Activated CD4-positive, alpha-beta T cell treated with anti-CD3 and anti-CD28 coated beads, Interleukin-2, amount 10 ng/mL, durations not matched to agents 7 days and 5 days (primary cell): ENCODE data around the gene CCR6. TPM values are rescaled to one million over a fixed set of nuclear protein-coding genes. Genes with fewer than 3 reads are reported as not detected.

Experiments used
- CTCF ChIA-PET: fragments of 350-600 bp; sonication (Branson Sonifier 250); formaldehyde crosslinking; loops from one replicate; lab custom pipeline; 2021; ENCODE audit warnings: antibody characterized with exemption; lab: Charles Lee
- POLR2A ChIA-PET: fragments of 350-600 bp; sonication (Branson Sonifier 250); formaldehyde crosslinking; loops from one replicate; lab custom pipeline; 2021; ENCODE audit warnings: antibody characterized with exemption; lab: Charles Lee
- DNase-seq: peaks from one replicate; pipeline ENCODE4 v3.0.0-alpha.2; 2020
- H3K27ac Mint-ChIP-seq: one replicate; pipeline ENCODE4 v1.8.0; 2021; ENCODE audit warnings: mild to moderate bottlenecking, moderate library complexity, mixed read lengths
- H3K27me3 Mint-ChIP-seq: one replicate; pipeline ENCODE4 v1.8.0; 2021; ENCODE audit warnings: mixed read lengths
- H3K36me3 Mint-ChIP-seq: one replicate; pipeline ENCODE4 v1.8.0; 2021; ENCODE audit warnings: low read depth, mixed read lengths
- H3K4me1 Mint-ChIP-seq: one replicate; pipeline ENCODE4 v1.8.0; 2021; ENCODE audit warnings: mixed read lengths
- H3K4me3 Mint-ChIP-seq: one replicate; pipeline ENCODE4 v1.8.0; 2021; ENCODE audit warnings: mild to moderate bottlenecking, moderate library complexity, mixed read lengths
- H3K9me3 Mint-ChIP-seq: one replicate; pipeline ENCODE4 v1.8.0; 2021; ENCODE audit warnings: mixed read lengths
- total RNA-seq, 2 experiments: library from RNA; stranded (reverse); gene quantifications; one replicate each; pipeline ENCODE4 v1.2.3, GENCODE V29; 2021

Gene CCR6
- total RNA-seq, 2 experiments from 2014 or later = 6.7 to 7.4 TPM

DNA sequence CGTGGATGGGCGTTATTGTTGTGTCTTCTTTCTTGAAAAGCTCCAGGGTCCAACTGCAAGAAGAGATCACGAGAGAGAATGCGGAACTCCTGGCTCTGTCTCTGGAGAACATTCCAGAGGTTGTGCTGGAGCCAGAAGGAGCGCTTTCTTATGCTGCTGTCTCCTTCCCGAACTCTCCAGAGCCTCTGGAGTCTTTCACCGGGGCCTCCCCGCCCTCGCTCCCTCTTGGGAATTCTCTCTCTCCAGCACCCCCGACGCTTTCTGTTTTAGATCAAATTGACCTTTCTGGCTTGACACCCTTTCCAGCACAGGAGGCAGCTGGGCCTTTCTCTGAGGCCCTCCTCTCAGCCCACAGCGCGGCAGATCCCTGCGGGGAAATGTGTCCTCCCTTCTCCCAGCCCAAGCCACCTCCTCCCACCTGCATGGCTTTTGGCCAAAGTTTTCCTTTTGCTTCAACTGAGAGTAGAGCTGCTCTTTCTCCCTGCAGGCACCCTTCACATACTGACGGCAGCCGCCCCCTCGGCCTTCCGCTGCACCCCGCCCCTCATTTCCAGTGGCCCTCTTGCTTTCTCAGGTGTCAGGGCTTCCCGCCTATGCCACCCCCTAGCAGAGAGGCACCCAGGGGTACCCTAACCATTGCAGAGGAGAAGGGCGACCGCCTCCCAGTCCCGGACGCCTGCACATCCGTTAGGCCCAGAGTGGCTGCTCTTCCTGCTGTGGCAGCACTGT, 6.6 kb upstream of the CCR6 start:
- DNase-seq = no peak
- no peaks in the 10 kb centered on the region for H3K9me3 Mint-ChIP-seq
- H3K4me3 Mint-ChIP-seq = no peak overlapping the region
- POLR2A ChIA-PET = no interaction called here
- H3K27me3 Mint-ChIP-seq = no peaks in the 10 kb centered on the region
- H3K36me3 Mint-ChIP-seq = no peaks in the 10 kb centered on the region
- no peak overlapping the region for H3K27ac Mint-ChIP-seq
- CTCF ChIA-PET = no interaction called here
- peaks cover 23% of the 10 kb centered on the region for H3K4me1 Mint-ChIP-seq

DNA sequence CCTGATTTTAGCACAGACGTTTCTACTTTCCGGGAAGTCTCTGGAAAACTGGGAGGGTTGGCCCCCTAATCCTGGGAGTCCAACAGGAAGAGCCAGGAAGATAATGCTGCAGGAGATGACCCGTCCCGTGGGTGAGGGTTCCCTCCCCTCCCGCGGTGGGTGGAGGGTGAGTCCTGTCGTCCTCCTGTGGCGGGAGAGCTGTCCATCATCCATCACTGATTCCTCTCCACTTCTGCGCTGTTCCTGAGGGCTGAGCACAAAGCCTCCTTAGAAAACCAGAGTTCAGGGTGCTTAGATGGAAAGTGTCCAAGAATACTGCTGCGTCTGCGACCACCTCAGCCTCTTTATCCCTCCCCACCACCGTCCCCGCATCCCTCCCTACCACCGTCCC, 6.1 kb upstream of the CCR6 start:
- no peak for DNase-seq
- ChIA-PET POLR2A (no interaction called here), CTCF (no interaction called here)
- Mint-ChIP-seq H3K27ac (no peak overlapping the region), H3K9me3 (no peaks in the 10 kb centered on the region), H3K36me3 (no peaks in the 10 kb centered on the region), H3K4me1 (peaks cover 29% of the 10 kb centered on the region), H3K27me3 (no peaks in the 10 kb centered on the region), H3K4me3 (no peak overlapping the region)

DNA sequence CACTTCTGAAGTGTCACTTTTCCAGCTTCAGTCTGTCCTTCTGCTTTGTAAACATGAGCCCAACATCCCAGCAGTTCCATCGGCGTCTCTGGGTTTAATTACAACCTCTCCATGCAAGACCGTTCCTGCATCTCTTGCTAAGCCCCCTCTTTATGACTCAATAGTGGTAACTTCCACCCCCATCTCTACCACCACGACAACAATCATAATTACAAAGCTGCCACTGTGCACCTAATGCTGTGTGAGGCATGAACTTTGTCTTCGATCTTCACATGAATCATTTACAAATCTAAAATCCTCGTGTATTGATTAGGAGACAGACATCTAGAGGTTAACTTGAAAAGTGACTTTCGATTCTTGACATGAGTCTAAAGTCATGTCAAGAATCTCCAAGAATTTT, 4.9 kb upstream of the CCR6 start:
- no peaks in the 10 kb centered on the region for H3K9me3 Mint-ChIP-seq
- H3K4me1 Mint-ChIP-seq = peaks cover 32% of the 10 kb centered on the region
- ChIA-PET POLR2A (no interaction called here), CTCF (no interaction called here)
- no peaks in the 10 kb centered on the region for H3K36me3 Mint-ChIP-seq
- no peaks in the 10 kb centered on the region for H3K27me3 Mint-ChIP-seq
- no peak for DNase-seq
- H3K4me3 Mint-ChIP-seq = no peak overlapping the region
- H3K27ac Mint-ChIP-seq = no peak overlapping the region

DNA sequence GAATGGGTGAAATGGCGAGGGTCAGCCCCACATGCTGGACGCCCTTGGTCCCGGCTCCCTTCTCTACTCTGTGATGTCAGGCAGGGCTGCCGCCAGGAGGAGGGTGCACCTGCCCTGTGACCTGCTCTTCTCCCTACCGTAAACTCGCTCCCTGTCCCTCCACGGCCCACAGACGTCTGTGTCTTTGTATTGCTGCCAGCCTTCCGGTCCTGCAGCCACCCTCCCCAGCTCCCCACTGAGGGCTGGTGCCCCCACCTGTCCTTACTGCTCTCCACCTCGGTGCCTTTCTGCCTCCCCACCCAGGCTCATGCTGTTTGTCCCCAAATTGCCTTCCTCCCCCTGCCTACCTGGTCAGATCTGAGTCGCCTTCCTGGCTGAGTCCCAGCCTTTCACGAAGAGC, 4.1 kb upstream of the CCR6 start:
- DNase-seq = no peak
- Mint-ChIP-seq H3K4me1 (peaks cover 35% of the 10 kb centered on the region), H3K27ac (peak overlapping the region; percentile 64), H3K4me3 (peak overlapping the region; percentile 31), H3K36me3 (no peaks in the 10 kb centered on the region), H3K27me3 (no peaks in the 10 kb centered on the region), H3K9me3 (no peaks in the 10 kb centered on the region)
- ChIA-PET POLR2A (no interaction called here), CTCF (no interaction called here)

DNA sequence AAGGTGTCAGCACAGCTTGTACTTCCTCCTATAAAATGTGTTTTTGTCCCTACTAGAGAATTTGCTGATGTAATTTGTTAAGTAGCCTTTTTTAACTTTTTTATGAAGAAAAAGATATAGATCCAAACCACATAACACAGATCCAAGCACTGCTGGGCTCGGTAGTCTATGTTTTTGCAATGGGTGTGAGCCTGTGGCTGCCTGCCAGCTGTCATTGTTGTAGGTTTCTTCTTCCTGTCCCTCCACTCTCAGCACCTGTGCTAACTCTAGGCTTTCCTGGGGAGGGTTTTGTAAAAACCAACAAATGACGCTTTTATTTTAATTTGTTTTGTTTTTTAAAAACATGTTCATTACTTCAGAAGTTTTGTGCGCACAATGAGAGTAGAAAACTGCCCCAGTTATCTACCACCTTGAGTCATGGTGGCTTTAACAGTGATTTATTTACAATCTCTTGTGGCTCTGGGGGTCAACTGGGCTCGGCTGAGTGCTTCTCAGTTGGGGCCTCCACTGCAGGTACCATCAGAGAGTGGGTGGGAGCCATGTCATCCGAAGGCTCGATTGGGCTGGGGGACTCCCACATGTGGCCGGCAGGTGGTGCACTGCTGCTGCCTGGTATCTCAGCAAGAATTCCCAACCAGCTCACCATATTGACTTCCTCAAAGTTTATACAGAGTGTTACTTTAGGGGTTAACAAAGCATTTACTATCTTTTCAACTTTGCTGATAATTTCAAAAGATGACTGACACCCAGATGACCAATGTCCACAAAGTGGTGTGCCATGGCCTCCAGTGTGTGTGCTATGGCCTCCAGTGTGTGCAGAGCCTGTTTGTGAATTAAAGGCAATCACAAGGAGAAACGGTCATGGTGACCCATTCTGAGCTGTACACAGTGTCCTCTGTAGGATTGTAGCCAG, 3.0 kb upstream of the CCR6 start:
- no peaks in the 10 kb centered on the region for H3K9me3 Mint-ChIP-seq
- H3K27me3 Mint-ChIP-seq = no peaks in the 10 kb centered on the region
- peak; percentile 30 for DNase-seq
- H3K4me1 Mint-ChIP-seq = peaks cover 35% of the 10 kb centered on the region
- no peak overlapping the region for H3K4me3 Mint-ChIP-seq
- ChIA-PET POLR2A (interaction anchor here (1.0 kb wide), 1 partner anchor 32 kb away, joined by 4 read pairs; no protein-coding TSS in a partner anchor), CTCF (interaction anchor here (0.6 to 0.7 kb wide), 2 partner anchors 9 to 22 kb away, joined by 3 read pairs; no protein-coding TSS in a partner anchor)
- no peaks in the 10 kb centered on the region for H3K36me3 Mint-ChIP-seq
- H3K27ac Mint-ChIP-seq = peak overlapping the region; percentile 64

DNA sequence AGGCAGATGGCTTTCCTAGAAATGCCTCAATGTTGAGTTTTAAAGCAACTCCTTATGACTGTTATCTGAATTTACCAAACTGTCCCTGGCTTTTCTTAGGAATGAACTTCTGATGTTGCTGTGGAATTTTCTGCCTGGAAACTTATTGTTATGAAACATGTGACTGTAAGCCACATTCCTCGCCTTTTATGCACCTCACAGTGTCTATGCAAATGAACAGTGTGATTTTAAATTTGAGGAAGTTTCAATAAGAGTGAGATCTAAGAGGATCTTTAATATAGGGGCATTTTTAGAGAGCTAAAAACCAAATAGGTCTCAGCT, 2.4 kb upstream of the CCR6 start:
- POLR2A ChIA-PET = interaction anchor here (1.0 kb wide), 1 partner anchor 31 kb away, joined by 4 read pairs; no protein-coding TSS in a partner anchor
- Mint-ChIP-seq H3K9me3 (no peaks in the 10 kb centered on the region), H3K4me1 (peaks cover 35% of the 10 kb centered on the region), H3K27me3 (no peaks in the 10 kb centered on the region), H3K27ac (no peak overlapping the region), H3K4me3 (no peak overlapping the region), H3K36me3 (no peaks in the 10 kb centered on the region)
- no peak for DNase-seq
- CTCF ChIA-PET = interaction anchor here (0.7 kb wide), 1 partner anchor 21 kb away, joined by 3 read pairs; no protein-coding TSS in a partner anchor

DNA sequence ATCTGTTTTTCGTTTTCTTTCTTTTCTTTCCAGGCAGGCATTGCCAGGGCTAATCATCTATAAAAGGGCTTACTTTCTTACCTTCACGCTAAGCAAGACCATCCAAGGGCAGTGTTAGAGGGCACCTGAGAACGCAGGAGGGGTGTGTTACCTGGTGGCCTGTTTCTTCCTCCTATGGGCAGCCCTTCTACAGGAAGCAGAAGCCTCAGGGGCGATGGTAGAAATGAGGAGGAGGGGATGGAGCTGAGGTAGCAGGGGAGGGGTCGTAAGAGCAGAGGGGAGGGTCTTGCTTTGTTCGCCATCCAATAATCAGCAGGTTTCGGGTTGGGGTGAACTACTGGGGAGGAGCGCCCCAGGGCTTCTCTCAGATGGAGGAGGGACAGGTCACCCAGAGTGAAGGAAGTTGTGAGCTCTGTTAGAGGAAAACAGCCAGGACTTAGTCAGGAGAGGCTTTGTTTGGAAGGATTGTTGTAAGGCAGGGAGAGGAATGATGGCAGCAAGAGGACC, 1.5 kb upstream of the CCR6 start:
- POLR2A ChIA-PET = interaction anchor here (0.7 to 1.0 kb wide), 2 partner anchors 20 to 30 kb away, joined by 3 to 4 read pairs; no protein-coding TSS in a partner anchor
- DNase-seq = no peak
- CTCF ChIA-PET = no interaction called here
- Mint-ChIP-seq H3K9me3 (no peaks in the 10 kb centered on the region), H3K27me3 (no peaks in the 10 kb centered on the region), H3K4me3 (peak overlapping the region; percentile 15), H3K4me1 (peaks cover 35% of the 10 kb centered on the region), H3K36me3 (no peaks in the 10 kb centered on the region), H3K27ac (peak overlapping the region; percentile 52)

DNA sequence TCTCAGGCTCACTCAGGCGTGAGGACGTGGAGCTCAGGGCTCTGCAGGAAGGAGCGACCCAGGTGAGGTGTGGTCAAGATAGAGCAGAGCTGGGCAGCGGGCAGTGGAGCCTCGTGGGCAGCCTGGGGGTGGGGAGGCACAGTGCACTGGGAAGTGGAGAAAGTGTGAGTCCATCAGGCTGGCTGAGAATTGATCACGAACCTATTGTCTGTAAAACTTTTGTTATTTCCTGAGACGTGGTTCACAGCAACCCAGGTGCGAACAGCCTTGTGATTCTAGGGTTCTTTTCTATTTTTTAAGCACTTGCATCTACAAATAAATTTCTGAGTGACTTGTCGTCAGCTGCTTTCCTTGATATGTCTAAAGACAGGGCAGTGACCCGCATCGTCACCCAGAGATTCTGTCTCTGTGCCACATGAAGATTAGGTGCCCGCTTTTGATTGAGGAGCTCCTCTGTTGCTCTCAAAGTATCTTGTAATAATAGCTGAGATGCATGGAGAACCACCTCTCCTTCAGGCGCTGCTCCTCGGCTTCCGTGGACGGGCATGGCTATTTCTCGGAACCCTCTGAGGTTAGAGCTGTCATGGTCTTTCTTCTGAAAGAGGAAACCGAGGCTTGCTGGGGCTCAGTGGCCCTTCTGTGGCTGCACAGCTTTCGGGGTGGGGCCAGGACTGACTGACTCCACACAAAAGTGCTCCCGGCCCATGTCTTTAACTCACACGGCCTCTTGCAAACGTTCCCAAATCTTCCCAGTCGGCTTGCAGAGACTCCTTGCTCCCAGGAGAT, 662 bp upstream of the CCR6 start:
- H3K9me3 Mint-ChIP-seq = peaks cover 2% of the 10 kb centered on the region
- H3K4me3 Mint-ChIP-seq = peak overlapping the region; percentile 63
- peaks cover 35% of the 10 kb centered on the region for H3K4me1 Mint-ChIP-seq
- no peaks in the 10 kb centered on the region for H3K27me3 Mint-ChIP-seq
- DNase-seq = no peak
- CTCF ChIA-PET = interaction anchor here (0.8 to 1.8 kb wide), 2 partner anchors 16 to 24 kb away, joined by 3 to 4 read pairs; no protein-coding TSS in a partner anchor
- POLR2A ChIA-PET = interaction anchor here (0.7 kb wide), 1 partner anchor 21 kb away, joined by 3 read pairs; no protein-coding TSS in a partner anchor
- H3K27ac Mint-ChIP-seq = peak overlapping the region; percentile 68
- H3K36me3 Mint-ChIP-seq = peaks cover 2% of the 10 kb centered on the region

DNA sequence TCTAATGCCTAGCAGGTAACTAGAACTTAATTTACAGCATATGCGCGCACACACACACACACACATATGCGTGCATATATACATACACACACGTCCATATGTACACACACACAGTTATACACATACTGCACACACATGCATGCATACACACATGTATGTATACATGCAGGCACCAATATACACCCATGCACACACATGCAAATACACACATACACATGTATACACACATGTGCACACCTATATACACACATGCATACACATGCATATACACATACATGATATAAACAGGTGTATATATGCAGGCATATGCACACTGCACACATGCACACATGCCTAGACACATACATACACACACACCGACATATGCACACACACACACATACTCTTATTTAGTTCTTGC, 1.9 kb downstream of the CCR6 start:
- POLR2A ChIA-PET = no interaction called here
- Mint-ChIP-seq H3K4me1 (peaks cover 25% of the 10 kb centered on the region), H3K4me3 (peak overlapping the region; percentile 20), H3K27me3 (no peaks in the 10 kb centered on the region), H3K36me3 (peaks cover 2% of the 10 kb centered on the region), H3K27ac (no peak overlapping the region), H3K9me3 (peaks cover 2% of the 10 kb centered on the region)
- DNase-seq = no peak
- CTCF ChIA-PET = interaction anchor here (1.7 kb wide), 1 partner anchor 17 kb away, joined by 5 read pairs; no protein-coding TSS in a partner anchor

DNA sequence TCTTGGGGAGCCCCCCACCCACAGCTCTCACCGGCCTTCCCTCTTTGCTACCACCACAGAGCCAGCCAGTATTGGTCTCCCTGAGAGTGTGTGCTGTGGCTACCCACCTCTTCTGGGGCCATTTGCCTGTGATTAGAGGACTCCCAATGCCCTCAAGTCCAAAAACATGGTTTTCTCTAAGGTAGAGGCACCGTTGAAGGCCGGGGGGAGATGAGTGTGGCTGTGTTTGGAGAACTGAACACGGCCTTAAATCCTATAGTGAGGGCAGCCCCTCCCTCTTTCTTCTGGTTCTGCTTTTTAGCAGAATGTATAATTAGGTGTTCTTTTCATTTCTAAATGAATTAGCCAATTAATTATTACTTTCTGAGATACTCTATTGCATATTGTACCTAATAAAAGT, 2.5 kb downstream of the CCR6 start:
- ChIA-PET POLR2A (interaction anchor here (0.6 kb wide), 1 partner anchor 77 kb away, joined by 5 read pairs; no protein-coding TSS in a partner anchor), CTCF (interaction anchor here (1.7 kb wide), 1 partner anchor 16 kb away, joined by 5 read pairs; no protein-coding TSS in a partner anchor)
- Mint-ChIP-seq H3K27ac (no peak overlapping the region), H3K27me3 (no peaks in the 10 kb centered on the region), H3K36me3 (peaks cover 2% of the 10 kb centered on the region), H3K4me3 (no peak overlapping the region), H3K4me1 (peaks cover 26% of the 10 kb centered on the region), H3K9me3 (peaks cover 2% of the 10 kb centered on the region)
- DNase-seq = no peak

DNA sequence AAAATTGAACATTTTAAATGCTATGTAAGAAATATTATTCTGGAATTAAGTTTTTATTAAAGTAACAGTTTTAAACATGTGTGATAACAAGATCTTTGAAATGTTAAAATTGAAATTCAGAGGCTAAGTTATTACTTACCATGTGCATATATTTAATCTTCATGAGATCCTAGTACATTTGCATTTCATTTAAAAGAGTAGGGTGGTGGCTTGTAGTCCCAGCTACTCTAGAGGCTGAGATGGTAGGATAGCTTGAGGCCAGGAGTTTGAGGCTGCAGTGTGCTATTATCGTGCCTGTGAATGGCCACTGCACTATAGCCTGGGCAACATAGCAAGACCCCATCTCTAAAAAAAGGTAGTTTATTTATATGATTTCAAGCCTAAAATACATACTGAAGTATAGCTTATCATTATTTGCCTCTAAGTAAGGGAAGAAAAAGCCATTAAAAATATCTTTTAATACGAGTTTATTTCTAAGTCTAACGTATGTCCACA, 3.0 kb downstream of the CCR6 start:
- Mint-ChIP-seq H3K36me3 (peaks cover 2% of the 10 kb centered on the region), H3K4me1 (peaks cover 26% of the 10 kb centered on the region), H3K4me3 (no peak overlapping the region), H3K27ac (no peak overlapping the region), H3K9me3 (peaks cover 2% of the 10 kb centered on the region), H3K27me3 (no peaks in the 10 kb centered on the region)
- POLR2A ChIA-PET = interaction anchor here (0.6 kb wide), 1 partner anchor 77 kb away, joined by 5 read pairs; no protein-coding TSS in a partner anchor
- no peak for DNase-seq
- CTCF ChIA-PET = interaction anchor here (1.7 kb wide), 1 partner anchor 15 kb away, joined by 5 read pairs; no protein-coding TSS in a partner anchor
